Epidermal melanocyte (primary cell): ENCODE results near the gene SLC13A2.
"Not testable (repeated sequence)": the region's sequence is repeated elsewhere in the genome, so short reads cannot be mapped to it uniquely, and the experiment has no call there.

Experiments used
- DNase-seq: peaks from one replicate; pipeline ENCODE4 v3.0.0; 2011; ENCODE audit warnings: low spot score; ENCODE audit not compliant: insufficient read length

Gene SLC13A2

GRCh38 chr17:28511858-28512461 is 38.5 kb downstream of the SLC13A2 start:
- no peak for DNase-seq

GRCh38 chr17:28513476-28513875 is 40.0 kb downstream of the SLC13A2 start:
- no peak for DNase-seq

GRCh38 chr17:28514561-28515002 is 41.1 kb downstream of the SLC13A2 start:
- no peak for DNase-seq

- no peak for DNase-seq
Observed at GRCh38 chr17:28515518-28515917, 42.1 kb downstream of the SLC13A2 start.

- no peak for DNase-seq
Observed at GRCh38 chr17:28518132-28518531, 44.7 kb downstream of the SLC13A2 start.

- DNase-seq = no peak
Observed at GRCh38 chr17:28518578-28518977, 45.1 kb downstream of the SLC13A2 start.

- DNase-seq = no peak
Observed at GRCh38 chr17:28519236-28519635, 45.8 kb downstream of the SLC13A2 start.

- DNase-seq = no peak
Observed at GRCh38 chr17:28520687-28521086, 47.2 kb downstream of the SLC13A2 start.

- DNase-seq = no peak
Observed at GRCh38 chr17:28521311-28522085, 48.1 kb downstream of the SLC13A2 start.

- DNase-seq = not testable (repeated sequence)
Observed at GRCh38 chr17:28522281-28522680, 48.8 kb downstream of the SLC13A2 start.

GRCh38 chr17:28523186-28523585 is 49.7 kb downstream of the SLC13A2 start:
- DNase-seq = no peak

- no peak for DNase-seq
Observed at GRCh38 chr17:28523876-28524275, 50.4 kb downstream of the SLC13A2 start.

- DNase-seq = no peak
Observed at GRCh38 chr17:28524476-28525424, 51.3 kb downstream of the SLC13A2 start.

- no peak for DNase-seq
Observed at GRCh38 chr17:28526381-28526780, 52.9 kb downstream of the SLC13A2 start.

- DNase-seq = no peak
Observed at GRCh38 chr17:28527181-28527681, 53.8 kb downstream of the SLC13A2 start.

GRCh38 chr17:28527859-28528258 is 54.4 kb downstream of the SLC13A2 start:
- no peak for DNase-seq

GRCh38 chr17:28528327-28529012 is 55.0 kb downstream of the SLC13A2 start:
- DNase-seq = no peak

GRCh38 chr17:28529013-28529400 is 55.6 kb downstream of the SLC13A2 start:
- no peak for DNase-seq

GRCh38 chr17:28530250-28530649 is 56.8 kb downstream of the SLC13A2 start:
- no peak for DNase-seq

- DNase-seq = no peak
Observed at GRCh38 chr17:28530926-28531325, 57.5 kb downstream of the SLC13A2 start.
